Ectodermal cell (in vitro differentiated cells): ENCODE data around the gene KDM7A.
"Not testable (repeated sequence)": the region's sequence is repeated elsewhere in the genome, so short reads cannot be mapped to it uniquely, and the experiment has no call there.

Source experiments
- H3K27ac ChIP-seq: 2 replicates; pipeline ENCODE4 v1.7.0; 2013; ENCODE audit warnings: mild to moderate bottlenecking, low read depth, low read length; ENCODE audit not compliant: insufficient read depth, poor library complexity, severe bottlenecking
- H3K27me3 ChIP-seq: 2 replicates; pipeline ENCODE4 v1.7.0; 2013; ENCODE audit warnings: mild to moderate bottlenecking, low read length; ENCODE audit not compliant: insufficient read depth, control insufficient read depth, poor library complexity, severe bottlenecking
- H3K36me3 ChIP-seq: one replicate; pipeline ENCODE4 v1.7.0; 2013; ENCODE audit warnings: low read length; ENCODE audit not compliant: control insufficient read depth, insufficient read depth
- H3K4me1 ChIP-seq: one replicate; pipeline ENCODE4 v1.7.0; 2013; ENCODE audit warnings: low read length; ENCODE audit not compliant: control insufficient read depth, insufficient read depth
- H3K4me3 ChIP-seq: 2 replicates; pipeline ENCODE4 v1.7.0; 2013; ENCODE audit warnings: low read depth, low read length, control low read depth; ENCODE audit not compliant: insufficient read depth
- H3K9me3 ChIP-seq: 2 replicates; pipeline ENCODE4 v1.7.0; 2013; ENCODE audit warnings: mild to moderate bottlenecking, low read length, moderate library complexity; ENCODE audit not compliant: control insufficient read depth
- WGBS, 2 experiments: methylation state at CpG; one replicate each; pipeline ENCODE4 v1.1.7; 2013; ENCODE audit warnings: missing lambda C conversion rate in 2 of 2; 5-methylcytosine and 5-hydroxymethylcytosine counted together

KDM7A gene

GRCh38 chr7:140214075-140214684 is 37.4 kb upstream of the KDM7A start:
- Histone ChIP-seq H3K36me3 (no peaks in the 10 kb centered on the region), H3K9me3 (no peaks in the 10 kb centered on the region), H3K27me3 (no peaks in the 10 kb centered on the region), H3K4me3 (no peak overlapping the region), H3K4me1 (no peaks in the 10 kb centered on the region), H3K27ac (no peak overlapping the region)
- 93 to 94% methylated on average over 3 of the region's 3 CpGs for WGBS, 2 experiments

- no peaks in the 10 kb centered on the region for H3K27me3 ChIP-seq
- H3K27ac ChIP-seq: no peak overlapping the region
- 90 to 93% methylated on average over 3 of the region's 3 CpGs for WGBS, 2 experiments
- H3K4me1 ChIP-seq: no peaks in the 10 kb centered on the region
- no peak overlapping the region for H3K4me3 ChIP-seq
- H3K36me3 ChIP-seq: no peaks in the 10 kb centered on the region
- H3K9me3 ChIP-seq: no peaks in the 10 kb centered on the region
Measured at GRCh38 chr7:140213684-140214074, 36.9 kb upstream of the KDM7A start.

GRCh38 chr7:140212100-140212881 is 35.5 kb upstream of the KDM7A start:
- H3K36me3 ChIP-seq: no peaks in the 10 kb centered on the region
- H3K9me3 ChIP-seq: no peaks in the 10 kb centered on the region
- H3K4me3 ChIP-seq: no peak overlapping the region
- no peaks in the 10 kb centered on the region for H3K27me3 ChIP-seq
- no peaks in the 10 kb centered on the region for H3K4me1 ChIP-seq
- WGBS, 2 experiments: 91 to 95% methylated on average over 10 of the region's 10 CpGs
- no peak overlapping the region for H3K27ac ChIP-seq

- Histone ChIP-seq H3K9me3 (no peaks in the 10 kb centered on the region), H3K4me1 (no peaks in the 10 kb centered on the region), H3K4me3 (no peak overlapping the region), H3K27me3 (no peaks in the 10 kb centered on the region), H3K27ac (no peak overlapping the region), H3K36me3 (no peaks in the 10 kb centered on the region)
- 89 to 96% methylated on average over 4 of the region's 4 CpGs for WGBS, 2 experiments
Measured at GRCh38 chr7:140211698-140212097, 34.9 kb upstream of the KDM7A start.

GRCh38 chr7:140209866-140210609 is 33.3 kb upstream of the KDM7A start:
- Histone ChIP-seq H3K4me1 (no peaks in the 10 kb centered on the region), H3K27me3 (no peaks in the 10 kb centered on the region), H3K4me3 (no peak overlapping the region), H3K36me3 (no peaks in the 10 kb centered on the region), H3K9me3 (no peaks in the 10 kb centered on the region), H3K27ac (no peak overlapping the region)
- WGBS, 2 experiments: 89 to 92% methylated on average over 17 of the region's 17 CpGs

GRCh38 chr7:140206616-140207389 is 30.0 kb upstream of the KDM7A start:
- no peaks in the 10 kb centered on the region for H3K27me3 ChIP-seq
- 86 to 90% methylated on average over 4 of the region's 4 CpGs for WGBS, 2 experiments
- no peaks in the 10 kb centered on the region for H3K9me3 ChIP-seq
- H3K4me3 ChIP-seq: no peak overlapping the region
- H3K36me3 ChIP-seq: no peaks in the 10 kb centered on the region
- no peaks in the 10 kb centered on the region for H3K4me1 ChIP-seq
- no peak overlapping the region for H3K27ac ChIP-seq

GRCh38 chr7:140205600-140205999 is 28.8 kb upstream of the KDM7A start:
- no peak overlapping the region for H3K4me3 ChIP-seq
- no peaks in the 10 kb centered on the region for H3K4me1 ChIP-seq
- no peaks in the 10 kb centered on the region for H3K36me3 ChIP-seq
- no peaks in the 10 kb centered on the region for H3K9me3 ChIP-seq
- 69 to 77% methylated on average over 4 of the region's 4 CpGs for WGBS, 2 experiments
- no peak overlapping the region for H3K27ac ChIP-seq
- H3K27me3 ChIP-seq: no peaks in the 10 kb centered on the region

GRCh38 chr7:140203556-140203955 is 26.8 kb upstream of the KDM7A start:
- H3K9me3 ChIP-seq: no peaks in the 10 kb centered on the region
- no peaks in the 10 kb centered on the region for H3K27me3 ChIP-seq
- H3K36me3 ChIP-seq: no peaks in the 10 kb centered on the region
- no peak overlapping the region for H3K4me3 ChIP-seq
- H3K4me1 ChIP-seq: no peaks in the 10 kb centered on the region
- H3K27ac ChIP-seq: no peak overlapping the region

- not testable (repeated sequence) for H3K27ac ChIP-seq, H3K36me3 ChIP-seq, H3K4me3 ChIP-seq, H3K27me3 ChIP-seq, H3K9me3 ChIP-seq, H3K4me1 ChIP-seq
- WGBS, 2 experiments: 93 to 96% methylated on average over 6 of the region's 6 CpGs
Measured at GRCh38 chr7:140202942-140203341, 26.2 kb upstream of the KDM7A start.

GRCh38 chr7:140201393-140201792 is 24.6 kb upstream of the KDM7A start:
- Histone ChIP-seq H3K27me3 (no peaks in the 10 kb centered on the region), H3K9me3 (no peaks in the 10 kb centered on the region), H3K4me3 (no peak overlapping the region), H3K36me3 (no peaks in the 10 kb centered on the region), H3K4me1 (no peaks in the 10 kb centered on the region), H3K27ac (no peak overlapping the region)
- WGBS, 2 experiments: 59% methylated on average over 6 of the region's 6 CpGs
